NCI-H446 (cell line): ENCODE results near the gene CAMK2D.

Source experiments
- DNase-seq, 2 experiments: peaks; one replicate each; lab custom pipeline; 2025; lab: John Stamatoyannopoulos, UW

The CAMK2D gene

DNA sequence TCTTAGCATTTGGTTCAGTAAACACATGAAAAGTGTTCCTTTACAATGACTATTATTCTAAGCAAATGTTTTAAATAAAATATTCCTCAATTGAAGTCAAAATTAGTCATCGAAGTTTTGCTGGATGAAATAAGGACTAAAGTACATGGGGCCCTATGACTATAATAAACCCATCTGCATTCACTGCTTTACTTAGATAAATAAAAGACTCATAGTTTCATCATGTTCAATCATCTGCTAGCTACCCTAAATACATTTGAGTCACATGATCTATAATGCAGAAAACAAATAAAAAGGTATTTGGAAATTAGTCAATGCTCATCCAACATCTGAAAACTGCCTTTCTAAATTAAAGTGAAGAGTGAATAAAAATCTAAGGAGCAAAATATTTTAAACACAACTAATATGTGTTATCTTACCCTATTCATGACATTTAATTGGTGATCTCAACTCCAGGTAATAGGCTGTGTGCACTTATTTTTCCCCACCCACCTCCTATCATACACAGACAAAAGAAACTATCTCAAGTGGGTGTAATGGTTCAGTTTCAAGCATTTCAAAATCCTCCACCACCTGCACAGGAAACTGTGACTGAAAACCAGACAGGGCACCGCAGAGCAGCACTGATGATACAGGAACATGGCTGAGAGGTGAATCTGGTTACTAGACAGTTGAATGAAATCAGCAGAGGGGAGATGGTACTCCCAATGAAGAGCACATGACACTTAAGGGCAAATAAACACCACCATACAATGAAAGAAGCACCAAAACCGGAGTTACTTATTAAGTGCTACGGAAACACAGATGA is 78.6 kb downstream of the CAMK2D start:
- DNase-seq: no peak

DNA sequence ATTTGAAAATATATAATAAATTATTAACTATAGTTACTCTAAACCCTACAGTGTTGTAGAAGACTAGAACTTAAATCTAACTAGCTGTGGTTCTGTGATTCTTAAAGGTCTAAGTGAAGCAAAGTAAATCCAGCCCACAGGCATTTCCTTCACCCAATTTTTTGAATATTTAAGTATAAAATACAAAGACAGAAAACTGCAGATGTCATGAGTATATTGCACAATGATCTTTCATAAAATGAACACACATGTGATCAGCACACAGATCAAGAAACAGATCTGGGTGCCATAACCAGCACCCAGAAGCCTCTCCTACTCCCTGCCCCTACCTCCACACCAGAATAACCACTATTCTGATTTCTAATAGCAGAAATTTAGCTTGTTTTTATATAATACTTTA is 82.9 kb downstream of the CAMK2D start:
- DNase-seq: no peak

GRCh38 chr4:113677325-113677724 is 84.2 kb downstream of the CAMK2D start:
- DNase-seq: no peak

GRCh38 chr4:113675731-113676697 is 85.5 kb downstream of the CAMK2D start:
- peak in 1 of 2 experiments; percentile 65 for DNase-seq

GRCh38 chr4:113674733-113675132 is 86.8 kb downstream of the CAMK2D start:
- DNase-seq: no peak

- DNase-seq: no peak
Measured at GRCh38 chr4:113674251-113674650, 87.3 kb downstream of the CAMK2D start.

DNA sequence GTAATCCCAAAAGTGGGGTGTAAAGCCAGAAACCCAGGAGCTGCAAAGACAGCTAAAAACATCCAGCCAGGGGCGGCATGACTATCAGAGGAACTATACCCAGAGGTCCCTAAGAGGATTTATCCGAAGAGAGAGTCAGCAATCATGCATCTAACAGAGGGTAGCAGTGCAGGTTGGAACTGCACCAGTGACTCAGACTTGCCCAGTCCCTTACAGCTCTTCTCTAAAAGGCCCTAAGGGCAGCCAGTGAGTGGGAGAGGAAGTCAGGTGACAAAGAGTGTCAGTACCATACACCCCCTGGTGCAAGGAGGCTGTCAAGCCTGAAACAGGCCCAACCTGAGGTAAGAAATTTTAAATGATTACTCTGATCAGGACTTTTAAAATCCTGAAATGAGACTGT is 88.1 kb downstream of the CAMK2D start:
- no peak for DNase-seq

- no peak for DNase-seq
Measured at GRCh38 chr4:113666386-113667114, 95.0 kb downstream of the CAMK2D start.

DNA sequence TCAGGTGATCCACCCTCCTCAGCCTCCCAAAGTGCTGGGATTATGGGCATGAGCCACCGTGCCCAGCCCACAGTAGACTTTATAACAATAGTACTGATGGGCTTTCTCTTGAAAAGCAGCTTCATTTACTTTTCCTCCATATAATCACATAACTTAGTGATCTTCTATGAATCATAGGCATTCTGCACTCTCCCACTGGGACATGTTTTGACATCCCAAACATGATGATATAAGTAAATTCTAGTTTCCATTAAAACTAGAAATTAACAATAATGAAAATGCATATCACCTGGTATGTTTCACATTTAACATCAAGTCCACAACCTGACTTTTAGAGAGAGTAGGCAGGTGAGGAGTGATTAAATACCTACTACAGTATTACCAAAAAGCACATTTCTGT is 96.5 kb downstream of the CAMK2D start:
- no peak for DNase-seq

- DNase-seq: no peak
Measured at GRCh38 chr4:113662581-113662980, 99.0 kb downstream of the CAMK2D start.

- DNase-seq: no peak
Measured at GRCh38 chr4:113659127-113659526, 102.4 kb downstream of the CAMK2D start.

GRCh38 chr4:113657586-113658233 is 103.8 kb downstream of the CAMK2D start:
- no peak for DNase-seq

GRCh38 chr4:113653871-113654270 is 107.7 kb downstream of the CAMK2D start:
- DNase-seq: no peak

GRCh38 chr4:113646442-113646822 is 115.1 kb downstream of the CAMK2D start:
- no peak for DNase-seq

- DNase-seq: no peak
Measured at GRCh38 chr4:113645771-113646441, 115.6 kb downstream of the CAMK2D start.

- DNase-seq: no peak
Measured at GRCh38 chr4:113645288-113645687, 116.2 kb downstream of the CAMK2D start.

DNA sequence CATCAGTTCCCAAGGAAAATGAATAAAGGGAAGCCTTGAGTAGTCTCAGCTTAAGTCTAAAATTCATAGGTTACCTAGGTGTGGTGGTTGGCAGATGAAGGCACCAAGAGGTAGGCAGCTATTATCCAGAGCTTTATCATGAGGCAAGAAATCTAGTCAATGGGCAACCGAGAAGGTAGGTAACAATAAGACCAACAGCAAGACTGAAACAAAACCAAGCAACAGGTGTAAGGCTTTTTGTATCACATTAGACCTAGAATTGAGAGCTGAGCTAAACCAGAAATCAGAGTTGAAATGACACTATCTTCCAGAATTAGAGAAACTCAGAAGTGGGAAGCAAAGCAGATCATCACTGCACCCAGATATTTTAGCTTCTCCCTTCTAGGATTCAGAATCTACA is 117.1 kb downstream of the CAMK2D start:
- no peak for DNase-seq

DNA sequence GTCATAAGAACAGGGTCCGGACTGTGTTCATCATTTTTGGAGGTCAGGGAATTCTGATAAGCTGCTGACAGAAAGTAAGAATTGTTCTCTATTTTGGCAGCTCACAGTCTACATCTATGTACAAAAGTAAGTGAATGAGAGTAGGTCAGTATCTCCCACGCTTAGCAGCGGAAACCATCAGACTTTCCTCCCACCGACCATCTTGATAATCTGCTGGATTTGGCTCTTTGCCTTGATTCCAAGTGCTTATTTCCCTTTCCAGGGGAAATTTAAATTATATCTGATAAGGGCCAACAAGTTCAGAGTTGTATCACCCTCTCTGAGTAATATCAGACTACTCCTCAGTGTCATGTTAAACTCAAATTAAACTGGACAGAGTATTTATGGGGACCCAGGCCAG is 118.0 kb downstream of the CAMK2D start:
- no peak for DNase-seq

- no peak for DNase-seq
Measured at GRCh38 chr4:113641025-113641431, 120.5 kb downstream of the CAMK2D start.

GRCh38 chr4:113639326-113639725 is 122.2 kb downstream of the CAMK2D start:
- no peak for DNase-seq

GRCh38 chr4:113638562-113638832 is 123.0 kb downstream of the CAMK2D start:
- no peak for DNase-seq
